HepG2 (cell line): ENCODE results near the gene CCDC30. TPM values are rescaled to one million over a fixed set of nuclear protein-coding genes. Genes with fewer than 3 reads are reported as not detected.

Source experiments
- ARHGAP35 ChIP-seq: sonication (generic); formaldehyde crosslinking; IDR thresholded peaks from 2 replicates; pipeline ENCODE4 v1.9.0; 2022; ENCODE audit warnings: mild to moderate bottlenecking, inconsistent platforms, moderate library complexity, missing genetic modification reagents, borderline replicate concordance
- ATAD3A ChIP-seq: sonication (generic); formaldehyde crosslinking; IDR thresholded peaks from 2 replicates; pipeline ENCODE4 v1.4.0; 2020; ENCODE audit warnings: missing genetic modification reagents
- CBX2 ChIP-seq, 2 experiments: fragments of 200-600 bp in 1 of 2; sonication (generic); formaldehyde crosslinking in 1 of 2; IDR thresholded peaks; 2 replicates each; pipeline versions ENCODE4 v1.7.0 to v1.8.1; 2018 to 2022; ENCODE audit warnings: low read depth in 2 of 2, low read length in 1 of 2, mild to moderate bottlenecking in 1 of 2, missing genetic modification reagents in 1 of 2
- CCAR2 ChIP-seq: fragments of 200-400 bp; formaldehyde crosslinking; optimal IDR thresholded peaks from 2 replicates; pipeline ENCODE3; 2018; ENCODE audit warnings: low read depth, mild to moderate bottlenecking, low read length, moderate library complexity
- JUND ChIP-seq: sonication (generic); formaldehyde crosslinking; IDR thresholded peaks from 2 replicates; pipeline ENCODE4 v1.8.0; 2022; ENCODE audit warnings: mild to moderate bottlenecking, missing genetic modification reagents
- KMT2B ChIP-seq: IDR thresholded peaks from 2 replicates; pipeline ENCODE4 v1.6.1; 2016; ENCODE audit warnings: missing genetic modification reagents, missing compliant biosample characterization
- NFATC3 ChIP-seq: sonication (generic); formaldehyde crosslinking; IDR thresholded peaks from 2 replicates; pipeline ENCODE4 v1.5.1; 2020; ENCODE audit warnings: mild to moderate bottlenecking, missing genetic modification reagents
- U2AF2 ChIP-seq: fragments of 200-400 bp; formaldehyde crosslinking; IDR thresholded peaks from 2 replicates; pipeline ENCODE4 v1.6.1; 2017; ENCODE audit warnings: low read depth, mild to moderate bottlenecking, low read length
- ZNF251 ChIP-seq: sonication (generic); formaldehyde crosslinking; IDR thresholded peaks from 2 replicates; pipeline ENCODE4 v1.9.0; 2021; ENCODE audit warnings: mild to moderate bottlenecking, missing genetic modification reagents
- ZNF317 ChIP-seq: sonication (generic); formaldehyde crosslinking; IDR thresholded peaks from 2 replicates; pipeline ENCODE4 v1.5.0; 2020; ENCODE audit warnings: mild to moderate bottlenecking, missing genetic modification reagents
- ZNF598 ChIP-seq: sonication (generic); formaldehyde crosslinking; IDR thresholded peaks from 2 replicates; pipeline ENCODE4 v1.5.1; 2020; ENCODE audit warnings: mild to moderate bottlenecking, missing genetic modification reagents, borderline replicate concordance
- polyA plus RNA-seq, 8 experiments: library from polyadenylated mRNA; depleted of rRNA in 3 of 8; stranded (reverse) in 7 of 8; unstranded in 1 of 8; fragments of >200 nt; fragmentation: Illumina TruSeq in 4 of 8; extraction: Trizol in 4 of 8; gene quantifications; 2 replicates each; pipeline versions ENCODE4 v1.2.1 to v1.2.3, GENCODE V29; 2011 to 2016; ENCODE audit warnings: low read depth in 4 of 8, missing spikeins in 1 of 8, mixed read lengths in 1 of 8; ENCODE audit not compliant: insufficient read depth in 1 of 8
- total RNA-seq, 5 experiments: library from RNA; depleted of rRNA; stranded (reverse); fragments of >200 nt; fragmentation: Illumina TruSeq; extraction: Trizol; gene quantifications; 2 replicates each; pipeline ENCODE4 v1.2.3, GENCODE V29; 2016; ENCODE audit warnings: low read depth in 1 of 5
- TF ChIP-seq, protein P1 (sequence below): IDR thresholded peaks from 2 replicates; pipeline ENCODE4 v1.6.1; 2012; ENCODE audit warnings: low read length, improper control_type of control experiment
- TF ChIP-seq, protein P2 (sequence below), 2 experiments: sonication (generic) in 1 of 2; formaldehyde crosslinking in 1 of 2; IDR thresholded peaks; 2 replicates each; pipeline versions ENCODE4 v1.6.1 to v1.9.0; 2014 to 2022; ENCODE audit warnings: antibody characterized with exemption in 1 of 2, borderline replicate concordance in 1 of 2, inconsistent platforms in 1 of 2, low read depth in 1 of 2, missing genetic modification reagents in 1 of 2
- TF ChIP-seq, protein P3 (sequence below): sonication (generic); formaldehyde crosslinking; IDR thresholded peaks from 2 replicates; pipeline ENCODE4 v1.5.0; 2020; ENCODE audit warnings: missing genetic modification reagents, mild to moderate bottlenecking, borderline replicate concordance

CCDC30 gene
- total and polyA plus RNA-seq, 2 of the 13 experiments (the other 11 are each of a cell fraction or from before 2014, with no cell fraction given), result 0.25 to 0.77 TPM

- TF ChIP-seq, protein P1, sequence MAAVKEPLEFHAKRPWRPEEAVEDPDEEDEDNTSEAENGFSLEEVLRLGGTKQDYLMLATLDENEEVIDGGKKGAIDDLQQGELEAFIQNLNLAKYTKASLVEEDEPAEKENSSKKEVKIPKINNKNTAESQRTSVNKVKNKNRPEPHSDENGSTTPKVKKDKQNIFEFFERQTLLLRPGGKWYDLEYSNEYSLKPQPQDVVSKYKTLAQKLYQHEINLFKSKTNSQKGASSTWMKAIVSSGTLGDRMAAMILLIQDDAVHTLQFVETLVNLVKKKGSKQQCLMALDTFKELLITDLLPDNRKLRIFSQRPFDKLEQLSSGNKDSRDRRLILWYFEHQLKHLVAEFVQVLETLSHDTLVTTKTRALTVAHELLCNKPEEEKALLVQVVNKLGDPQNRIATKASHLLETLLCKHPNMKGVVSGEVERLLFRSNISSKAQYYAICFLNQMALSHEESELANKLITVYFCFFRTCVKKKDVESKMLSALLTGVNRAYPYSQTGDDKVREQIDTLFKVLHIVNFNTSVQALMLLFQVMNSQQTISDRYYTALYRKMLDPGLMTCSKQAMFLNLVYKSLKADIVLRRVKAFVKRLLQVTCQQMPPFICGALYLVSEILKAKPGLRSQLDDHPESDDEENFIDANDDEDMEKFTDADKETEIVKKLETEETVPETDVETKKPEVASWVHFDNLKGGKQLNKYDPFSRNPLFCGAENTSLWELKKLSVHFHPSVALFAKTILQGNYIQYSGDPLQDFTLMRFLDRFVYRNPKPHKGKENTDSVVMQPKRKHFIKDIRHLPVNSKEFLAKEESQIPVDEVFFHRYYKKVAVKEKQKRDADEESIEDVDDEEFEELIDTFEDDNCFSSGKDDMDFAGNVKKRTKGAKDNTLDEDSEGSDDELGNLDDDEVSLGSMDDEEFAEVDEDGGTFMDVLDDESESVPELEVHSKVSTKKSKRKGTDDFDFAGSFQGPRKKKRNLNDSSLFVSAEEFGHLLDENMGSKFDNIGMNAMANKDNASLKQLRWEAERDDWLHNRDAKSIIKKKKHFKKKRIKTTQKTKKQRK, result no peak
- TF ChIP-seq ZNF251 (CRISPR knock-in tag) (no peak), ZNF317 (CRISPR knock-in tag) (0 out of 2 replicates have a peak, but pooled peaks have one; percentile 8), KMT2B (CRISPR knock-in tag) (no peak), U2AF2 (no peak), ATAD3A (no peak), CCAR2 (no peak), ZNF598 (CRISPR knock-in tag) (0 out of 2 replicates have a peak, but pooled peaks have one; percentile 15), ARHGAP35 (peak; percentile 31; the same call in 1 of the 2 replicates), JUND (CRISPR knock-in tag) (no peak), CBX2 (IDR thresholded peaks at IDR 0.05; ENCODE audit: low read depth, low read length) (no peak), CBX2 (CRISPR knock-in tag; IDR thresholded peaks at IDR 0.05; ENCODE audit: low read depth) (no peak), NFATC3 (CRISPR knock-in tag) (no peak)
- TF ChIP-seq, protein P2, sequence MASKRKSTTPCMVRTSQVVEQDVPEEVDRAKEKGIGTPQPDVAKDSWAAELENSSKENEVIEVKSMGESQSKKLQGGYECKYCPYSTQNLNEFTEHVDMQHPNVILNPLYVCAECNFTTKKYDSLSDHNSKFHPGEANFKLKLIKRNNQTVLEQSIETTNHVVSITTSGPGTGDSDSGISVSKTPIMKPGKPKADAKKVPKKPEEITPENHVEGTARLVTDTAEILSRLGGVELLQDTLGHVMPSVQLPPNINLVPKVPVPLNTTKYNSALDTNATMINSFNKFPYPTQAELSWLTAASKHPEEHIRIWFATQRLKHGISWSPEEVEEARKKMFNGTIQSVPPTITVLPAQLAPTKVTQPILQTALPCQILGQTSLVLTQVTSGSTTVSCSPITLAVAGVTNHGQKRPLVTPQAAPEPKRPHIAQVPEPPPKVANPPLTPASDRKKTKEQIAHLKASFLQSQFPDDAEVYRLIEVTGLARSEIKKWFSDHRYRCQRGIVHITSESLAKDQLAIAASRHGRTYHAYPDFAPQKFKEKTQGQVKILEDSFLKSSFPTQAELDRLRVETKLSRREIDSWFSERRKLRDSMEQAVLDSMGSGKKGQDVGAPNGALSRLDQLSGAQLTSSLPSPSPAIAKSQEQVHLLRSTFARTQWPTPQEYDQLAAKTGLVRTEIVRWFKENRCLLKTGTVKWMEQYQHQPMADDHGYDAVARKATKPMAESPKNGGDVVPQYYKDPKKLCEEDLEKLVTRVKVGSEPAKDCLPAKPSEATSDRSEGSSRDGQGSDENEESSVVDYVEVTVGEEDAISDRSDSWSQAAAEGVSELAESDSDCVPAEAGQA (IDR thresholded peaks at IDR 0.05; ENCODE audit: low read depth), result no peak
- TF ChIP-seq, protein P2 (CRISPR knock-in tag; IDR thresholded peaks at IDR 0.05; ENCODE audit: borderline replicate concordance), result no peak
- TF ChIP-seq, protein P3, sequence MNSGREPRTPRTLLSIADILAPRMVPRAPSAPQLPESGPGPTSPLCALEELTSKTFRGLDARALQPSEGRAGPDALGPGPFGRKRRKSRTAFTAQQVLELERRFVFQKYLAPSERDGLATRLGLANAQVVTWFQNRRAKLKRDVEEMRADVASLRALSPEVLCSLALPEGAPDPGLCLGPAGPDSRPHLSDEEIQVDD, result no peak
These were observed 6.4 kb upstream of the CCDC30 start (continued) for GRCh38 chr1:42456754-42457089.
